ENCODE measurements around the gene CCT3.

The CCT3 gene

DNA sequence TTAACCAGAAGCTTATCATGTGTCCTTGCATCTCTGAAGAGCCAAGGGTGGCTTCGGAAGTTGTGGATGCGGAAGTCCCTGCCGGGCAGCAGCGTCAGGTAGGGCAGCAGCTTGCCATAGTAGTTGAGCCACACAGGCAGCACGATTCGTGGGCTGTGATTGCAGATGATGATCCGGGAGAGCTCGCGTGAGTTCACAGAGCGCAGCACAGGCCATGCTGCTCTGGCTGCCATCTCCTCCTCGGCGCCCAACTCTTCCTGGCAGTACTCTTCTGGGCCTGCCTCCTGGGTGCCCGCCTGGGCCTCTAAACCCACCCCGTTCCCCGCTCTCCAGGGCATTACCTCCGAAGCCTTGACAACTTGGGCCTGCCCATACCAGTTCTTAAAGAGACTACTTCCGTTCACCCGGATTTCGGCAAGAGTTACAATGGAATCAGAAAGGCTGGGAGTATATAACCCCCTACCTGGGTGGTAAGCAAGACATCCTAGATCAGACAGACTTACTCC, 39.2 kb downstream of the CCT3 start, which contains the start of gene VHLL:
Gene VHLL, minus strand, starts transcription at position 456 of the 506 bp plus-strand sequence. Its CDS starts 118 bp downstream, at position 338.
- Histone ChIP-seq H3K4me1 (ENCODE audit: insufficient read depth, poor library complexity, severe bottlenecking) (peaks cover 12% of the 10 kb centered on the region), H3K27me3 (ENCODE audit: insufficient read depth, poor library complexity, severe bottlenecking) (no peaks in the 10 kb centered on the region), H3K4me3 (ENCODE audit: severe bottlenecking) (no peak within 1 kb of the TSS), H3K27ac (ENCODE audit: poor library complexity, severe bottlenecking) (no peak within 1 kb of the TSS), H3K9me3 (ENCODE audit: severe bottlenecking) (no peaks in the 10 kb centered on the region), H3K36me3 (ENCODE audit: low read depth) (0 out of 2 replicates have a peak, but pooled peaks cover 3% of the 10 kb centered on the region)
- ATAC-seq (ENCODE audit: low read depth) (no peak), DNase-seq (ENCODE audit: low spot score) (no peak)
- TF ChIP-seq, protein P1, sequence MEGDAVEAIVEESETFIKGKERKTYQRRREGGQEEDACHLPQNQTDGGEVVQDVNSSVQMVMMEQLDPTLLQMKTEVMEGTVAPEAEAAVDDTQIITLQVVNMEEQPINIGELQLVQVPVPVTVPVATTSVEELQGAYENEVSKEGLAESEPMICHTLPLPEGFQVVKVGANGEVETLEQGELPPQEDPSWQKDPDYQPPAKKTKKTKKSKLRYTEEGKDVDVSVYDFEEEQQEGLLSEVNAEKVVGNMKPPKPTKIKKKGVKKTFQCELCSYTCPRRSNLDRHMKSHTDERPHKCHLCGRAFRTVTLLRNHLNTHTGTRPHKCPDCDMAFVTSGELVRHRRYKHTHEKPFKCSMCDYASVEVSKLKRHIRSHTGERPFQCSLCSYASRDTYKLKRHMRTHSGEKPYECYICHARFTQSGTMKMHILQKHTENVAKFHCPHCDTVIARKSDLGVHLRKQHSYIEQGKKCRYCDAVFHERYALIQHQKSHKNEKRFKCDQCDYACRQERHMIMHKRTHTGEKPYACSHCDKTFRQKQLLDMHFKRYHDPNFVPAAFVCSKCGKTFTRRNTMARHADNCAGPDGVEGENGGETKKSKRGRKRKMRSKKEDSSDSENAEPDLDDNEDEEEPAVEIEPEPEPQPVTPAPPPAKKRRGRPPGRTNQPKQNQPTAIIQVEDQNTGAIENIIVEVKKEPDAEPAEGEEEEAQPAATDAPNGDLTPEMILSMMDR (IDR thresholded peaks at IDR 0.05; ENCODE audit: poor library complexity, severe bottlenecking): no peak

DNA sequence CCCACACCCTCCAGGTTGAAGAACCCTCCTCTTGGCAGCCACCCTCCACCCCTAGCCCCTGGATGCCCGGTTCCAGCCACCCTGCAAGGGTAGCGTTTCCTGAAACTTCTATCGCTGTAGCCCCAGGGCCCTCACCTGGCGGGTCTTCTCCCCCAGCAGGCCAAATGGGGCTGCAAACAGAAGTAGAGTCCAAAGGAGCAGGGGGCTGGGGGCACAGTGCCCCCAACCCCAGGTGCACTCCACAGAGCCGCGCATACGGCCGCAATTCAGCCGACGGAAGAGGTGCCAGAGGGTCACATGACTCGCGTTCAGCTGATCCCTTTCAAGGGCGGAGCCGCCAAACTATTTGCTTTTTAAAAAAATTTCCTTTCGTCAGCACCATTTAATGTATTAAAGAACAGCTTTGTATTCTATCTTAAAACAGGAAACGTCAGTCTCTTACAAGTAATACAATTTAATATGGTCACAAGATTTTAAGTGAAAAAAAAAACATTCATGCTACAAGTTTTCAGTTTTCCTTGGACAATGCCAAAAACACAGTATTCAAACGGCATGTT, 42.6 kb downstream of the CCT3 start, which contains the start of gene GLMP:
Gene GLMP, minus strand, starts transcription at position 289 of the 557 bp plus-strand sequence. Its CDS starts 34 bp downstream, at position 255.
- peak within 1 kb of the TSS; percentile 46 for H3K4me3 ChIP-seq (ENCODE audit: severe bottlenecking)
- no peak within 1 kb of the TSS for H3K27ac ChIP-seq (ENCODE audit: poor library complexity, severe bottlenecking)
- no peak for DNase-seq (ENCODE audit: low spot score)

DNA sequence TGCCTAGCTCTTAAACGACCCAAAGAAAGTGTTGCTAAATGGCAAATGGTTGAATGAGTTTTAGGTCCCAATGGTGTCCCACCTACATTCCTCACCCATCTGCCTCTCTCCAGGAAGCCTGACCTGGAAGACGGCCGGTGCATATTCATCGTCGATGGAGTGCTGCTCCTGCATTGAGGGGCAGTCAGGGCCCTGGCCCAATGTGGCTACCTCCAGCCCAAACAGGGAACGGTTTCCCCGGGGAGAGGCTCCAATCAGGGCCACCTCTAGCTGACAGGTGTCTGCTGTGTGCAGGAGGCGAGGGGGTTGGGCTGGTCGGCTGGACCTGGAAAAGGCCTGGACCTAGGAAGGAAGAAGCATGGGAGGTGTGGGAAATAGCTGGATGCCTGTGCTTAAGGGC, 44.2 kb downstream of the CCT3 start:
- Histone ChIP-seq H3K36me3 (ENCODE audit: low read depth) (peaks cover 11% of the 10 kb centered on the region), H3K4me3 (ENCODE audit: severe bottlenecking) (no peak overlapping the region), H3K27me3 (ENCODE audit: insufficient read depth, poor library complexity, severe bottlenecking) (no peaks in the 10 kb centered on the region), H3K4me1 (ENCODE audit: insufficient read depth, poor library complexity, severe bottlenecking) (peaks cover 5% of the 10 kb centered on the region), H3K27ac (ENCODE audit: poor library complexity, severe bottlenecking) (no peak overlapping the region), H3K9me3 (ENCODE audit: severe bottlenecking) (no peaks in the 10 kb centered on the region)
- ATAC-seq (ENCODE audit: low read depth) (no peak), DNase-seq (ENCODE audit: low spot score) (no peak)
- TF ChIP-seq, protein P1 (IDR thresholded peaks at IDR 0.05; ENCODE audit: poor library complexity, severe bottlenecking): no peak

More for the DNA sequence above, 42.6 kb downstream of the CCT3 start, which contains the start of gene GLMP:
- TF ChIP-seq, protein P1 (IDR thresholded peaks at IDR 0.05; ENCODE audit: poor library complexity, severe bottlenecking): no peak
- Histone ChIP-seq H3K36me3 (ENCODE audit: low read depth) (no peaks in the 10 kb centered on the region), H3K4me1 (ENCODE audit: insufficient read depth, poor library complexity, severe bottlenecking) (peaks cover 5% of the 10 kb centered on the region), H3K9me3 (ENCODE audit: severe bottlenecking) (no peaks in the 10 kb centered on the region), H3K27me3 (ENCODE audit: insufficient read depth, poor library complexity, severe bottlenecking) (no peaks in the 10 kb centered on the region)
- peak; percentile 63 for ATAC-seq (ENCODE audit: low read depth)

DNA sequence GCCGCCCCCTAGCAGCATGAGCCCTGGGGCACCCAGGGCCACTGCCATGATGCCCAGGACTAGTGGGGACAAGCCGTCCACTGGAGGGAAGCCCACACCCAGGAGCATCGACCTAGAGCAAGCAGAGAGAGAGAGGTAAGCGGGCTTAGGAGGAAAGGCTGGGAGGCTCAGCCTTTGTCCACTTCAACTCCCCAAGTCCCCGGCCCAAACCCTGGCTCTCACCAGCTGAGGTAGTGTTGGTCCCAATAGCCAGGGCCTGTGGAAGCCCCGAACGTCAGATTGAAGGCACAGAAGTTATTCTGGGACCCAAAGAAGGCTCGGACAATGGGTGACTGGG, 45.0 kb downstream of the CCT3 start:
- TF ChIP-seq, protein P1 (IDR thresholded peaks at IDR 0.05; ENCODE audit: poor library complexity, severe bottlenecking): no peak
- peaks cover 5% of the 10 kb centered on the region for H3K4me1 ChIP-seq (ENCODE audit: insufficient read depth, poor library complexity, severe bottlenecking)
- peaks cover 16% of the 10 kb centered on the region for H3K36me3 ChIP-seq (ENCODE audit: low read depth)
- no peaks in the 10 kb centered on the region for H3K27me3 ChIP-seq (ENCODE audit: insufficient read depth, poor library complexity, severe bottlenecking)
- H3K9me3 ChIP-seq (ENCODE audit: severe bottlenecking): no peaks in the 10 kb centered on the region
- no peak overlapping the region for H3K27ac ChIP-seq (ENCODE audit: poor library complexity, severe bottlenecking)
- H3K4me3 ChIP-seq (ENCODE audit: severe bottlenecking): no peak overlapping the region
- ATAC-seq (ENCODE audit: low read depth) (no peak), DNase-seq (ENCODE audit: low spot score) (no peak)

All from RWPE2 (cell line).